ENCODE measurements around the gene WIPF2.

DNA sequence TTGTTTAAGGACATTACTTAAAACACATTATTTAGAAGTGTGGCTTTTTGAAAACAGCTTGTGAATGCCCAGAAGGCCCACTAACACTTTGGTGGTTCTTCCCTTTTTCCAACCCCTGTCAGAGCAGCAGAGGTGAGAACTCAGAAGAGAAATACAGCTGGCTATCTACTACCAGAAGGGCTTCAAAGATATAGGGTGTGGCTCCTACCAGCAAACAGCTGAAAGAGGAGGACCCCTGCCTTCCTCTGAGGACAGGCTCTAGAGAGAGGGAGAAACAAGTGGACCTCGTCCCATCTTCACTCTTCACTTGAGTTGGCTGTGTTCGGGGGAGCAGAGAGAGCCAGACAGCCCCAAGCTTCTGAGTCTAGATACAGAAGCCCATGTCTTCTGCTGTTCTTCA lies 48.8 kb upstream of the WIPF2 start:
- TF ChIP-seq, protein P1, sequence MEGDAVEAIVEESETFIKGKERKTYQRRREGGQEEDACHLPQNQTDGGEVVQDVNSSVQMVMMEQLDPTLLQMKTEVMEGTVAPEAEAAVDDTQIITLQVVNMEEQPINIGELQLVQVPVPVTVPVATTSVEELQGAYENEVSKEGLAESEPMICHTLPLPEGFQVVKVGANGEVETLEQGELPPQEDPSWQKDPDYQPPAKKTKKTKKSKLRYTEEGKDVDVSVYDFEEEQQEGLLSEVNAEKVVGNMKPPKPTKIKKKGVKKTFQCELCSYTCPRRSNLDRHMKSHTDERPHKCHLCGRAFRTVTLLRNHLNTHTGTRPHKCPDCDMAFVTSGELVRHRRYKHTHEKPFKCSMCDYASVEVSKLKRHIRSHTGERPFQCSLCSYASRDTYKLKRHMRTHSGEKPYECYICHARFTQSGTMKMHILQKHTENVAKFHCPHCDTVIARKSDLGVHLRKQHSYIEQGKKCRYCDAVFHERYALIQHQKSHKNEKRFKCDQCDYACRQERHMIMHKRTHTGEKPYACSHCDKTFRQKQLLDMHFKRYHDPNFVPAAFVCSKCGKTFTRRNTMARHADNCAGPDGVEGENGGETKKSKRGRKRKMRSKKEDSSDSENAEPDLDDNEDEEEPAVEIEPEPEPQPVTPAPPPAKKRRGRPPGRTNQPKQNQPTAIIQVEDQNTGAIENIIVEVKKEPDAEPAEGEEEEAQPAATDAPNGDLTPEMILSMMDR (IDR thresholded peaks at IDR 0.05; ENCODE audit: low read depth, low read length): no peak
- TF ChIP-seq POLR2A (IDR thresholded peaks at IDR 0.05; ENCODE audit: extremely low read depth, insufficient read length) (no peak), MYC (IDR thresholded peaks at IDR 0.05; ENCODE audit: low read depth, low read length) (no peak)
- TF ChIP-seq, protein P2, sequence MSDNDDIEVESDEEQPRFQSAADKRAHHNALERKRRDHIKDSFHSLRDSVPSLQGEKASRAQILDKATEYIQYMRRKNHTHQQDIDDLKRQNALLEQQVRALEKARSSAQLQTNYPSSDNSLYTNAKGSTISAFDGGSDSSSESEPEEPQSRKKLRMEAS (IDR thresholded peaks at IDR 0.05; ENCODE audit: low read depth, low read length): no peak

Measured in NB4 (cell line).